ENCODE results near the gene DAPL1. TPM values are rescaled to one million over a fixed set of nuclear protein-coding genes. Genes with fewer than 3 reads are reported as not detected.

DAPL1 gene
- polyA plus RNA-seq, 1 donor from 2014 or later = 4.2 TPM

GRCh38 chr2:158766524-158766923 lies 28.6 kb upstream of the DAPL1 start:
- Histone ChIP-seq H4K20me1 (ENCODE audit: insufficient read depth) (no peaks in the 10 kb centered on the region), H3K9ac (ENCODE audit: low read length) (no peak overlapping the region), H3K36me3 (ENCODE audit: insufficient read depth, low read length) (no peaks in the 10 kb centered on the region), H3K27ac (ENCODE audit: low read length) (no peak overlapping the region), H2AFZ (ENCODE audit: low read depth, low read length) (no peak overlapping the region), H3K4me3 (ENCODE audit: low read length) (no peak overlapping the region), H3K9me3 (ENCODE audit: low read length) (no peaks in the 10 kb centered on the region), H3K4me2 (ENCODE audit: low read length) (no peak overlapping the region), H3K79me2 (replicated peaks; ENCODE audit: insufficient read depth, low read length) (no peaks in the 10 kb centered on the region), H3K27me3 (ENCODE audit: insufficient read depth, low read depth, low read length) (no peaks in the 10 kb centered on the region), H3F3A (ENCODE audit: insufficient read depth, low read length, poor library complexity, severe bottlenecking) (no peaks in the 10 kb centered on the region), H3K9me2 (ENCODE audit: insufficient read depth, low read length) (no peaks in the 10 kb centered on the region)
- TF ChIP-seq MXI1 (conservative IDR thresholded peaks at IDR 0.05; ENCODE audit: poor library complexity, severe bottlenecking) (no peak), TAF1 (IDR thresholded peaks at IDR 0.05; ENCODE audit: low read depth) (no peak), POLR2AphosphoS5 (IDR thresholded peaks at IDR 0.05) (no peak), RAD21 (conservative IDR thresholded peaks at IDR 0.05) (no peak), EP300 (conservative IDR thresholded peaks at IDR 0.05; ENCODE audit: poor library complexity, severe bottlenecking) (no peak), CTCF (IDR thresholded peaks at IDR 0.05; ENCODE audit: poor library complexity, severe bottlenecking) (no peak), SMC3 (conservative IDR thresholded peaks at IDR 0.05; ENCODE audit: poor library complexity) (no peak), REST (IDR thresholded peaks at IDR 0.05; ENCODE audit: borderline replicate concordance) (no peak), EZH2 (IDR thresholded peaks at IDR 0.05; ENCODE audit: borderline replicate concordance, insufficient read depth, low read length, poor library complexity, severe bottlenecking) (no peak)

- H3K79me2 ChIP-seq (replicated peaks; ENCODE audit: insufficient read depth, low read length) = no peaks in the 10 kb centered on the region
- no peak overlapping the region for H3K4me2 ChIP-seq (ENCODE audit: low read length)
- no peaks in the 10 kb centered on the region for H3K36me3 ChIP-seq (ENCODE audit: insufficient read depth, low read length)
- H3K4me3 ChIP-seq (ENCODE audit: low read length) = no peak overlapping the region
- H3K27ac ChIP-seq (ENCODE audit: low read length) = no peak overlapping the region
- no peaks in the 10 kb centered on the region for H3K9me3 ChIP-seq (ENCODE audit: low read length)
- no peak overlapping the region for H2AFZ ChIP-seq (ENCODE audit: low read depth, low read length)
- no peak overlapping the region for H3K9ac ChIP-seq (ENCODE audit: low read length)
- H3F3A ChIP-seq (ENCODE audit: insufficient read depth, low read length, poor library complexity, severe bottlenecking) = no peaks in the 10 kb centered on the region
- no peaks in the 10 kb centered on the region for H3K9me2 ChIP-seq (ENCODE audit: insufficient read depth, low read length)
- no peaks in the 10 kb centered on the region for H4K20me1 ChIP-seq (ENCODE audit: insufficient read depth)
- H3K27me3 ChIP-seq (ENCODE audit: insufficient read depth, low read depth, low read length) = no peaks in the 10 kb centered on the region
- TF ChIP-seq EZH2 (IDR thresholded peaks at IDR 0.05; ENCODE audit: borderline replicate concordance, insufficient read depth, low read length, poor library complexity, severe bottlenecking) (no peak), RAD21 (conservative IDR thresholded peaks at IDR 0.05) (no peak), SMC3 (conservative IDR thresholded peaks at IDR 0.05; ENCODE audit: poor library complexity) (no peak)
Observed at GRCh38 chr2:158772306-158773078, 22.6 kb upstream of the DAPL1 start.
